HepG2 (cell line): ENCODE results near the gene AUTS2. TPM values are rescaled to one million over a fixed set of nuclear protein-coding genes. Genes with fewer than 3 reads are reported as not detected.

Source experiments
- ATAC-seq: fragments of 200-7000 bp; cut with Tn5 transposase; 3 replicates; pipeline ENCODE4 v1.9.1; 2020; ENCODE audit warnings: mild to moderate bottlenecking, moderate library complexity
- BruUV-seq: library from RNA; stranded (reverse); fragments of 400-500 nt; replicated peaks from 2 replicates; lab custom pipeline; 2021; lab: Mats Ljungman, UMichigan
- CTCF ChIA-PET: fragments of 300-600 bp; formaldehyde crosslinking; extraction: SDS; loops from one replicate; lab custom pipeline; 2021; ENCODE audit warnings: low total read pairs, inconsistent platforms, low intra/inter-chr PET ratio; lab: Yijun Ruan, JAX
- POLR2A ChIA-PET: fragments of 350-600 bp; sonication (Branson Sonifier 250); formaldehyde crosslinking; loops from one replicate; lab custom pipeline; 2020; ENCODE audit warnings: antibody characterized with exemption, inconsistent platforms; lab: Yijun Ruan, JAX
- DNase-seq: peaks from one replicate; pipeline ENCODE4 v3.0.0-alpha.2; 2015; ENCODE audit warnings: low spot score
- FAIRE-seq: peaks from 3 replicates; lab custom pipeline; 2011; peaks lifted over from hg19 to GRCh38; lab: Jason Lieb, UNC
- H2AFZ ChIP-seq: one replicate; pipeline ENCODE4 v1.6.1; 2011; ENCODE audit warnings: low read length, inconsistent platforms
- H3K27ac ChIP-seq: fragments of 300-600 bp; 3 replicates; pipeline ENCODE4 v1.8.0; 2011; ENCODE audit warnings: mixed run types, mild to moderate bottlenecking, mixed read lengths, low read length, inconsistent platforms; ENCODE audit not compliant: insufficient read depth; ENCODE audit errors: extremely low read length
- H3K27me3 ChIP-seq, 2 experiments: fragments of 200-600 bp in 1 of 2; 2 replicates in 1 of 2; 3 replicates in 1 of 2; pipeline versions ENCODE4 v1.6.0 to v1.8.0; 2011; ENCODE audit warnings: low read length in 2 of 2, mild to moderate bottlenecking in 2 of 2, moderate library complexity in 2 of 2, inconsistent platforms in 1 of 2; ENCODE audit not compliant: insufficient read depth in 2 of 2, control insufficient read depth in 1 of 2
- H3K36me3 ChIP-seq, 2 experiments: fragments of 200-600 bp in 1 of 2; replicated peaks in 1 of 2; 2 replicates in 1 of 2; 3 replicates in 1 of 2; pipeline versions ENCODE4 v1.5.1 to v1.8.0; 2011; ENCODE audit warnings: low read length in 2 of 2, inconsistent platforms in 1 of 2; ENCODE audit not compliant: insufficient read depth in 2 of 2, control insufficient read depth in 1 of 2
- H3K4me1 ChIP-seq: 2 replicates; pipeline ENCODE4 v1.5.1; 2012; ENCODE audit warnings: low read length, inconsistent platforms; ENCODE audit not compliant: insufficient read depth
- H3K4me2 ChIP-seq: 2 replicates; pipeline ENCODE4 v1.6.0; 2011; ENCODE audit warnings: low read depth, low read length, inconsistent platforms
- H3K4me3 ChIP-seq, 3 experiments: fragments of 200-600 bp in 1 of 3; sonication (generic), shearing (Covaris generic) in 1 of 3; replicated peaks in 1 of 3; 2 replicates each; pipeline ENCODE4 v1.5.1; 2011 to 2016; ENCODE audit warnings: low read length in 3 of 3, inconsistent platforms in 2 of 3, low read depth in 2 of 3, mild to moderate bottlenecking in 2 of 3, control low read depth in 1 of 3, mixed read lengths in 1 of 3; ENCODE audit not compliant: insufficient read depth in 1 of 3
- H3K79me2 ChIP-seq: one replicate; pipeline ENCODE4 v1.6.1; 2011; ENCODE audit warnings: low read length, inconsistent platforms; ENCODE audit not compliant: insufficient read depth
- H3K9ac ChIP-seq: 2 replicates; pipeline ENCODE4 v1.6.0; 2011; ENCODE audit warnings: mild to moderate bottlenecking, low read depth, low read length, inconsistent platforms; ENCODE audit not compliant: insufficient read depth
- H3K9me3 ChIP-seq: 2 replicates; pipeline ENCODE4 v1.5.1; 2012; ENCODE audit warnings: mild to moderate bottlenecking, low read length
- H4K20me1 ChIP-seq: 2 replicates; pipeline ENCODE4 v1.6.0; 2011; ENCODE audit warnings: inconsistent platforms, mild to moderate bottlenecking, low read length, moderate library complexity; ENCODE audit not compliant: insufficient read depth
- ADNP ChIP-seq: sonication (generic); formaldehyde crosslinking; IDR thresholded peaks from 2 replicates; pipeline ENCODE4 v1.4.0; 2020; ENCODE audit warnings: missing genetic modification reagents
- HMG20A ChIP-seq: IDR thresholded peaks from 2 replicates; pipeline ENCODE4 v1.6.1; 2016; ENCODE audit warnings: borderline replicate concordance
- NFE2L1 ChIP-seq: sonication (generic); formaldehyde crosslinking; IDR thresholded peaks from 2 replicates; pipeline ENCODE4 v1.4.0; 2020; ENCODE audit warnings: missing genetic modification reagents, mild to moderate bottlenecking, borderline replicate concordance
- NFIB ChIP-seq: sonication (generic); formaldehyde crosslinking; IDR thresholded peaks from 2 replicates; pipeline ENCODE4 v1.9.0; 2021; ENCODE audit warnings: missing genetic modification reagents, mild to moderate bottlenecking, borderline replicate concordance
- NONO ChIP-seq, 2 experiments: fragments of 450-650 bp in 1 of 2; sonication (generic) in 1 of 2; formaldehyde crosslinking in 1 of 2; IDR thresholded peaks in 1 of 2; conservative IDR thresholded peaks in 1 of 2; 2 replicates each; pipeline versions ENCODE4 v1.6.1 to v1.8.0; 2017 to 2022; ENCODE audit warnings: mild to moderate bottlenecking in 1 of 2, missing genetic modification reagents in 1 of 2, moderate library complexity in 1 of 2
- PRDM4 ChIP-seq: sonication (generic); formaldehyde crosslinking; IDR thresholded peaks from 2 replicates; pipeline ENCODE4 v1.9.0; 2021; ENCODE audit warnings: missing genetic modification reagents, borderline replicate concordance
- SYNCRIP ChIP-seq: fragments of 200-400 bp; formaldehyde crosslinking; IDR thresholded peaks from 2 replicates; pipeline ENCODE4 v1.6.1; 2018; ENCODE audit warnings: mild to moderate bottlenecking, low read depth, low read length; ENCODE audit not compliant: insufficient read depth
- ZFYVE20 ChIP-seq: sonication (generic); formaldehyde crosslinking; IDR thresholded peaks from 2 replicates; pipeline ENCODE4 v1.8.0; 2023; ENCODE audit warnings: low read depth, mild to moderate bottlenecking, moderate library complexity, missing genetic modification reagents, borderline replicate concordance
- ZIK1 ChIP-seq: sonication (generic); formaldehyde crosslinking; IDR thresholded peaks from 2 replicates; pipeline ENCODE4 v1.5.0; 2020; ENCODE audit warnings: mild to moderate bottlenecking, low read depth, missing genetic modification reagents, borderline replicate concordance
- ZNF253 ChIP-seq: sonication (generic); formaldehyde crosslinking; IDR thresholded peaks from 2 replicates; pipeline ENCODE4 v1.8.0; 2022; ENCODE audit warnings: mild to moderate bottlenecking, missing genetic modification reagents, borderline replicate concordance
- WGBS: methylation state at CpG from one replicate; pipeline ENCODE4 v1.1.6; 2017; ENCODE audit warnings: low lambda C conversion rate; 5-methylcytosine and 5-hydroxymethylcytosine counted together
- in situ Hi-C: cut with HindIII; loops from 2 replicates; pipeline ENCODE4 v1.10.0; 2017; ENCODE audit warnings: low pct_unique_long_range_greater_than_20kb; ENCODE audit not compliant: extremely low pct_ligation_motif_present
- intact Hi-C: fragments of 100-400 bp; cut with micrococcal nuclease; formaldehyde crosslinking; loops from one replicate; pipeline ENCODE4 v1.10.0; 2022; ENCODE audit not compliant: unreplicated experiment
- polyA plus RNA-seq, 8 experiments: library from polyadenylated mRNA; depleted of rRNA in 3 of 8; stranded (reverse) in 7 of 8; unstranded in 1 of 8; fragments of >200 nt; fragmentation: Illumina TruSeq in 4 of 8; extraction: Trizol in 4 of 8; gene quantifications; 2 replicates each; pipeline versions ENCODE4 v1.2.1 to v1.2.3, GENCODE V29; 2011 to 2016; ENCODE audit warnings: low read depth in 4 of 8, missing spikeins in 1 of 8, mixed read lengths in 1 of 8; ENCODE audit not compliant: insufficient read depth in 1 of 8
- total RNA-seq, 5 experiments: library from RNA; depleted of rRNA; stranded (reverse); fragments of >200 nt; fragmentation: Illumina TruSeq; extraction: Trizol; gene quantifications; 2 replicates each; pipeline ENCODE4 v1.2.3, GENCODE V29; 2016; ENCODE audit warnings: low read depth in 1 of 5
- TF ChIP-seq, protein P1 (sequence below): sonication (generic); formaldehyde crosslinking; IDR thresholded peaks from 2 replicates; pipeline ENCODE4 v1.4.0; 2020; ENCODE audit warnings: missing genetic modification reagents

AUTS2 gene
- total and polyA plus RNA-seq, 2 of the 13 experiments (the other 11 are each of a cell fraction or from before 2014, with no cell fraction given), result 0.38 TPM; not detected in 1

DNA sequence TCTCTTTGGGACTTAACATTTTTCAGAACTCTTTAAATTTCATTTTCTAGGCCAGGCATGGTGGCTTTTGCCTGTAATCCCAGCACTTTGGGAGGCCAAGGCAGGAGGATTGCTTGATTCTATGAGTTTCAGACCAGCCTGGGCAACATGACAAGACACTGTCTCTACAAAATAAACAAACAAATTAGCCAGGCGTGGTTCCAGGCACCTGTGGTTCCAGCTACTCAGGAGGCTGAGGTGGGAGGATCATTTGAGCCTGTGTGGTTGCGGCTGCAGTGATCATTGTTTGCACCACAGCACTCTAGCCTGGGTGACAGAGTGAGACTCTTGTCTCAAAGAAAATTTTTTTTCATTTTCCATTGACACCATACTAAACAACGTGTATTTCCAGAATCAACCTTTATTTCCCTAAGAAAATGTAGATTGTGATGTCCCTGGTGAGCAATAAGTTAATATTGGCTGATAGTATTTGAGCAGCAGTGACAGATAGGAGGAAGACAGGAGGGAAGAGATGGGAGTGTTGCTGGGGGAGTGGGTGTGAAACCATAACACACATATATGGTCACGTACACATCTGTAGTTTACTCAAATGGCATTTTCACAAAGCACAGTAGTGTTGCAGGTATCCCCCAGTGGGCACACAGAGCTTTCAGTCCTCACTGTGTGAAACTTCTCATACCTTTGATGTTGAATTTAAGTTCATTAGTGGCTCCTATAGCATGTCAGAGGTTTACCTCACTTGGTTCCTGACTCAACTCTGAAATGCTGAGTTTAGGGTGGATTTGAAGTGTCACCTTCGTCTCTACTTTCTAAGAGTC lies 205.6 kb downstream of the AUTS2 start:
- WGBS, result 23% methylated on average over 4 of the region's 5 CpGs
- no peaks in the 10 kb centered on the region for H3K36me3 ChIP-seq
- no peak overlapping the region for H3K4me2 ChIP-seq
- no peak for ATAC-seq
- no peak overlapping the region for H2AFZ ChIP-seq
- ChIA-PET CTCF (no interaction called here), POLR2A (no interaction called here)
- H3K4me3 ChIP-seq, result no peak overlapping the region
- no peaks in the 10 kb centered on the region for H3K27me3 ChIP-seq
- H3K4me1 ChIP-seq, result no peaks in the 10 kb centered on the region
- H3K79me2 ChIP-seq, result no peaks in the 10 kb centered on the region
- no peak overlapping the region for H3K27ac ChIP-seq
- DNase-seq, result no peak
- H3K9ac ChIP-seq, result no peak overlapping the region
- TF ChIP-seq ZFYVE20 (no peak), HMG20A (CRISPR knock-in tag) (no peak), SYNCRIP (no peak), NFE2L1 (no peak), ZNF253 (CRISPR knock-in tag) (no peak), NFIB (CRISPR knock-in tag) (no peak), ADNP (CRISPR knock-in tag) (no peak)
- H4K20me1 ChIP-seq, result no peaks in the 10 kb centered on the region
- no peaks in the 10 kb centered on the region for H3K9me3 ChIP-seq
- intact Hi-C loops, result loop anchor here (5.0 kb wide), 1 partner anchor 987 kb away; no protein-coding TSS in a partner anchor
- in situ Hi-C loops, result no loop called here
- FAIRE-seq, result no peak
- BruUV-seq, result no TSS peak

DNA sequence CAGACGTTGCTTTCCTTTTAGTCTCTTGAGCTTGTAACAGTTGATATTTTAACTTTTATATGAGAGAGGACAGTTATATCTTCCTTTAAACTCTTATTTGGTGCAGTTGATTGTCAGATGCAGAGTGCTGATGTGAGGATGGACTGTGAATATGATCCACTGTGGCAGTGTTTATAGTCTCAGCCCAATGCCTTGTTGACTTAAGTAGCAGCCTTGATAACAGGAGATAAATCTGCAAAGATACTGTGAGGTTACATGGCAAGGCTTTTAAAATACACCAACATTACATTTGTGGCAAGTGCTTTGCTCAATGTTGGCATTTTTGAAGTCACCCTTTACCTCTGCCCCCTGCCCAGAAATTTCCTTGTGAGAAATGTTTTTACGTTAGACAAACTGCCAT lies 206.7 kb downstream of the AUTS2 start:
- no peak overlapping the region for H3K4me3 ChIP-seq
- intact Hi-C loops (loop anchor here (5.0 kb wide), 1 partner anchor 988 kb away; no protein-coding TSS in a partner anchor), in situ Hi-C loops (no loop called here)
- H3K27me3 ChIP-seq, result no peaks in the 10 kb centered on the region
- 4% methylated on average over 2 of the region's 2 CpGs for WGBS
- no peaks in the 10 kb centered on the region for H3K79me2 ChIP-seq
- ATAC-seq (no peak), DNase-seq (no peak), FAIRE-seq (no peak)
- ChIA-PET POLR2A (no interaction called here), CTCF (no interaction called here)
- H3K27ac ChIP-seq, result no peak overlapping the region
- H3K9ac ChIP-seq, result no peak overlapping the region
- no peaks in the 10 kb centered on the region for H4K20me1 ChIP-seq
- BruUV-seq, result no TSS peak
- H2AFZ ChIP-seq, result no peak overlapping the region
- no peak overlapping the region for H3K4me2 ChIP-seq
- H3K36me3 ChIP-seq, result no peaks in the 10 kb centered on the region
- H3K9me3 ChIP-seq, result no peaks in the 10 kb centered on the region
- no peaks in the 10 kb centered on the region for H3K4me1 ChIP-seq
- TF ChIP-seq, protein P1, sequence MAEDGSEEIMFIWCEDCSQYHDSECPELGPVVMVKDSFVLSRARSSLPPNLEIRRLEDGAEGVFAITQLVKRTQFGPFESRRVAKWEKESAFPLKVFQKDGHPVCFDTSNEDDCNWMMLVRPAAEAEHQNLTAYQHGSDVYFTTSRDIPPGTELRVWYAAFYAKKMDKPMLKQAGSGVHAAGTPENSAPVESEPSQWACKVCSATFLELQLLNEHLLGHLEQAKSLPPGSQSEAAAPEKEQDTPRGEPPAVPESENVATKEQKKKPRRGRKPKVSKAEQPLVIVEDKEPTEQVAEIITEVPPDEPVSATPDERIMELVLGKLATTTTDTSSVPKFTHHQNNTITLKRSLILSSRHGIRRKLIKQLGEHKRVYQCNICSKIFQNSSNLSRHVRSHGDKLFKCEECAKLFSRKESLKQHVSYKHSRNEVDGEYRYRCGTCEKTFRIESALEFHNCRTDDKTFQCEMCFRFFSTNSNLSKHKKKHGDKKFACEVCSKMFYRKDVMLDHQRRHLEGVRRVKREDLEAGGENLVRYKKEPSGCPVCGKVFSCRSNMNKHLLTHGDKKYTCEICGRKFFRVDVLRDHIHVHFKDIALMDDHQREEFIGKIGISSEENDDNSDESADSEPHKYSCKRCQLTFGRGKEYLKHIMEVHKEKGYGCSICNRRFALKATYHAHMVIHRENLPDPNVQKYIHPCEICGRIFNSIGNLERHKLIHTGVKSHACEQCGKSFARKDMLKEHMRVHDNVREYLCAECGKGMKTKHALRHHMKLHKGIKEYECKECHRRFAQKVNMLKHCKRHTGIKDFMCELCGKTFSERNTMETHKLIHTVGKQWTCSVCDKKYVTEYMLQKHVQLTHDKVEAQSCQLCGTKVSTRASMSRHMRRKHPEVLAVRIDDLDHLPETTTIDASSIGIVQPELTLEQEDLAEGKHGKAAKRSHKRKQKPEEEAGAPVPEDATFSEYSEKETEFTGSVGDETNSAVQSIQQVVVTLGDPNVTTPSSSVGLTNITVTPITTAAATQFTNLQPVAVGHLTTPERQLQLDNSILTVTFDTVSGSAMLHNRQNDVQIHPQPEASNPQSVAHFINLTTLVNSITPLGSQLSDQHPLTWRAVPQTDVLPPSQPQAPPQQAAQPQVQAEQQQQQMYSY, result no peak
- TF ChIP-seq PRDM4 (CRISPR knock-in tag), result no peak
- no peak for TF ChIP-seq ZIK1 (CRISPR knock-in tag)
- no peak for TF ChIP-seq NONO (IDR thresholded peaks at IDR 0.05)
- TF ChIP-seq NONO (CRISPR knock-in tag; conservative IDR thresholded peaks at IDR 0.05), result no peak
